ENCODE results near the gene KRT17.

The KRT17 gene

DNA sequence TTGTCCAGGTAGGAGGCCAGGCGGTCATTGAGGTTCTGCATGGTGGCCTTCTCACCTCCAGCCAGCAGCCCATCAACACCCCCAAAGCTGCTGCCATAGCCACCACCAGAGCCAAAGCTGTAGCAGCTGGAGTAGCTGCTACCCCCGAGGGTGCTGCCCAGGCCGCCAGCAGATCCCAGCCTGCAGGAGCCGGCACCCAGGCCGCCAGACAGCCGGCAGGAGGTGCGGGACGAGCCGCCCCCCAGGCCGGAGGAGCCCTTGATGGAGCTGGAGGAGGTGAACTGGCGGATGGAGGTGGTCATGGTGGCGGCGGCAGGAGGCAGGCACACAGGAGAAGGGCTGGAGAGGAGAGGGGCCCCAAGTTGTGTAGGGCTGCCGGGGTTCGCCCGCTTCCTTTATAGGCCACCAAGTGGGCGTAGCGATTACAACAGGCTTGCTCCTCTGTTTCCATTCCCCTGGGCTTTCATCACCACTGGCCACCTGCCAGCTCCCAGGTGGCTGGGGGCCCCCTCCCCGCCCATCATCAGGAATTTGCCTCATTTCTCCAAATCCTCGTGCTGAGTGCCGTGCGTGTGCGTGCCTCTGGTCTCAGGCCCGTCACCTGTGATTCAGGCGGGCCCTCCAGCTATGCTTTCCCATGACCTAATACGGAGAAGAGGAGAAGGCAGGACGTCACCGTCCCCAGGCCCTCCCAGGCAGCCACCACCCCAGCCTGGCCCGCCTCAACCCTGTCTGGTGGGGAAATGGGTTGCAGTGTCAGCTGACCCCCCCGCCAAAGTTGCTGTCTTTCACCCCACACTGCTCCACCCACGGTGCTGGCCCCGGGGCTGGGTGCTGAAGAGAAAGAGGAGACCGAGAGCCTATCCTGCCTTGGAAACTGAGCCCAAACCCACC, at the start of gene KRT17:
TSS of gene KRT17 (minus strand) at position 368 of the 894 bp plus-strand sequence. CDS start at position 302, 66 bp downstream.
- DNase-seq = no peak

DNA sequence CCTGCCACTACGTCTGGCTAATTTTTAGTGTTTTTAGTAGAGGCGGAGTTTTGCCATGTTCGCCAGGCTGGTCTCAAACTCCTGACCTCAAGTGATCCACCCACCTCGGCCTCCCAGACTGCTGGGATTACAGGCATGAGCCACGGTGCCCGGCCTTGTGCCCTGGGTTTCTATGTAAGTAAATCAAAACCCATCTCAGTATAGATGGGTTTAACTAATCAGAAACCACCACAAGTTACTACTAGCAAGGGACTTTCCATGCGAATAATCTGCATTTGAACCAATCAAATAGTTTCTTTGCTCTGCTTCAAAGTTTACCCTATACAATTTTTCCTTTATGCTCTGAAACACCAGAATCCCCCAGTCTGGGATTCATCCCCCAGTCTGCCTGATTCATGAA, 47.8 kb upstream of the KRT17 start:
- DNase-seq = no peak

DNA sequence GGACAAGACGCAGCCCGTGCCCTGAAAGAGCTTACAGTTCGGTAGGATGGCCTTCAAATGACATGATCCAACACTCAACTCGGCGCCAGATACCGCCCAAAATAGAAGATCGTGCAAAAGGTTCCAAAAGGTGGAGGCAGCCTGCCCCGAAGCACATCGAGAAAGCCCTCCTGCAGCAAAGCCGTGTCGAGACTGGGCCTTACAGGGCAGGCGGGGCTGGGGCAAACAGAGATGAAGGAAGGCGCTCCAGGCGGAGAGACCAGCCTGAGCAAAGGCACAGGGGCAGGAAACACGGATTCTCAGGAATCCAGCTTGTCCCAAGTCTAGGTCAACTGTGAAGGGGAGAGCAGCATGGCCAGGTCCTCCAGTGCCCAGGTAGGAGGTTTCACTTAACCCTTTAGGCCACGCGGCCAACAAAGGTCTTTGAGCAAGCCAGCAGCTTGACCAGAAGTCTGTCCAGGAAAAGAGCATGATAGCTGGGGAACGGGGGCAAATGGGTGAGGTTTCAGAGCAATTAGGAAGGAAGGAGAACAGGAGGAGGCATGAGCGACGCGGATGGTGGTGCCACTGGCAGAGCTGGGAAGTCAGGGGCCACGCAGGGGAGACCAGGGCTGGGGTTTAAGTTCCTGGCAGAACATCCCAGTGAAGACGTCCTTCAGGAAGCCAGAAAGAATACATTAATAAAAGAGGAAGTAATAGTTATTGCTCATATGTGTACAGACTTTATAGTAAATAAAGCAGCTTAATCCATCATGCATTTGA, 43.1 kb upstream of the KRT17 start:
- no peak for DNase-seq

DNA sequence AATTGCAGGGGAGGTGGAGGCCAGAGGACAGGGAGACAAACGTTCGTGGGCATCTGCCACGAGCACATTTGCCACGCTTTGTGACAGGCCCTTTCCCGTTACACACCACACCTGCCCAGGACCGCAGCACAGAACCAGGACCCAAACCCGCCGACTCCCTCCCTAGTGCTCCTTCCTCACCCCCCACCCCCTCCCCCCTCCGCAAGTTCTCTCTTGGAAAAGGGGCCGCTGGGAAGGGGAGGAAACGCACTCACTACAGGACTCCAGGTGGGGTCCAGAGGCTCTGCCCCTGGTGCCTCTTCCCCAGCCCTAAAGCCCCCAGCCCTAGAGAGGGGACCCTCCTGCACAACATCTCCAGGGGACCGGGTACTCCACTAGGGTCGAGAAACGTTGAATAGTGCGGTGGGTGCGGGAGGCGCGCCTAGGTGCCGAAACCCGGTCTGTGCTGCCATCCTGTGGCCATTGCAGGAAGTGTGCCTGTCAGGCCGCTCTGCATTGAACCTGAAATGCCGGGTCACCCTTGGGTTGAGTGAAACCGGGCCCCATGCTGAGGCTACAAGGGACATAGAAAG, 42.4 kb upstream of the KRT17 start:
- DNase-seq = peak; percentile 81

DNA sequence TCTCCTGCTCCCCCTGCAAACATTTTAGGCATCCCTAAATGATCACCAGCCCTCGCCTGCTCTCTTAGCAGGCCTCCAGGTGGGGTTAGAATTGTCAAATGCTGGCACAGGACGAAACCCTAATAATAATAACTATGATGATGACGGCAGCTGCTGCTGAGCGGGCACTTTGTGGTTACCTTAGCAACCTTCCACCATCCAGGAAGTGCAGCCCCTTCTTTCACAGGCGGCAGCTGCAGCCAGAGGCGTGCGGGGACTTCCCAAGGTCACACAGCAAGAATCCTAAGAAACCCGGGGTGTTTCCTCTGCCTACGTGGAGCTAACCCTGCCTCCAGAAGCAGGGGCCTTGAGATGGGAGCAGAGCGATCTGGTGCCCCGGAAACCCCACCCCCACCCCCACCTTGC, 41.9 kb upstream of the KRT17 start:
- DNase-seq = peak; percentile 48

DNA sequence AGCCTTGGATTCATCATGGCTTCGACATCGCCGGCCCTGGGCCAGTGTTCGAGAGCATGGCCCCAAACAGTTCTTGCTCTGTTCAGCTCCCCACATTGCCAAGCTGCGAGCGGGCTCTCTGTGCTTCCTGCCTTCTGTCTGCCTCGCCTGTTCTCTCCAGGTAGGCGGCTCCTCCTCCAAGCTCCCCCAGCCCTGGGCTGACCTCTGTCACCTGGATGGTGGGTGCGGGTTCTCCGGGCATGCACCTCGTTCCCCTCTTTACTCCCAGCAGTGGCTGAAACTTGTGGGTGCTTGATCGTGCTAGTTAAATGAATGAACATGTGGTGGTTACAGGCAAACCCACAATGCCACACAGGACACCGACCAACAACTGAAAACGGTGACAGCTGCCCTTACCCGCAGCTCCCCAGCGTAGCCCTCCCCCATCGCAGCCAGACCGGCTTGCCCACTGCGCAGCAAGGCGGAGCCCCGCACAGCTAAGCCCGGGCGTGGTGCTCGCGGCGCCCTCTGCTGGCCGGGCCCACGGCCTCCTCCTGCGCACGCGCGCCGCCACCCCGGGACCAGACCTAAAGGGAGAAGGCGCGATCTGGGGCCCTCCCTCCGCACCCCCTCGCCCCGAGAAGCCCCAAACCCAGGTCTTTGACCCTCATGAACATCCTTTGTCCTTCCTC, 41.3 kb upstream of the KRT17 start:
- peak; percentile 88 for DNase-seq

DNA sequence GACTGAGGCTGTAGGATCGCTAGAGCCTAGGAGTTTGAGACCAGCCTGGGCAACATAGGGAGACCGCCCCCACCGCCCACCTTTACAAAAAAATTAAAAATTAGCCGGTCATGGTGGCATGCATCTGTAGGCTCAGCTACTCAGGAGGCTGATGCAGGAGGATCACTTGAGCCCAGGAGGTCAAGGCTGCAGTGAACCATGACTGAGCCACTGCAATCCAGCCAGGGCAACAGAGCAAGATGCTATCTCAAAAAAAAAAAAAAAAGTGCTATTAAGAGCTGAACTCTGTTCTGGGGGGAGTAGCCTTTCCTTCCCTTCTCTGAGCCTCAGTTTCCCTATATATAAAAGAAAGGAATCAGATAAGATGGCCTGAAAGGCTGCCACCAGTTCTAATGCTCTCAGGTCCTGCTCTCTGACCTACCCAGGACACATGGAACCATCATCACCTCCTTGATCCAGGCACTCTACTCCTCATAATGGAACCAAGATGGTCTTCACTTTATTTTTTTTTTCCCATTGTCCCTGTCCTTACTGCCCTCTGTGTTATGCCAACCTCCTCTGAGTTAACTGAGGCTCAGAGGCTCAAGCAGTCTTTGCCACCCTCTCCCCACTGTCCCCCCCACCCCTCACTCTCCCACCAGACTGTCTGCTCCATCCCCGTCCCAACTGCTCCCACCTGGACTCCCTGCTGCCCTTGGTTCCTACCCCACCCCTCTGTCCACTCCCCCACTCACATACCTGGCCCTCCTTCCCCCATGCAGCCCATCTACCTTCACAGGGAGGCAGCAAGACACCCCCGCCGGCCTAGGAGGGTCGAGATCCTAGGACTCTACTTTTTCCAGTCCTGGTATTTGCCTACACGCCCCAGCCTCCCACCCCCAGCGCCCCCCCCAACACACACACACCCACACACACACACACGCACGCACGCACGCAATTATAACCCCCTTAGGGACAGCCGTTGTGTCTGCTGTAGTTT, 40.5 kb upstream of the KRT17 start:
- no peak for DNase-seq

DNA sequence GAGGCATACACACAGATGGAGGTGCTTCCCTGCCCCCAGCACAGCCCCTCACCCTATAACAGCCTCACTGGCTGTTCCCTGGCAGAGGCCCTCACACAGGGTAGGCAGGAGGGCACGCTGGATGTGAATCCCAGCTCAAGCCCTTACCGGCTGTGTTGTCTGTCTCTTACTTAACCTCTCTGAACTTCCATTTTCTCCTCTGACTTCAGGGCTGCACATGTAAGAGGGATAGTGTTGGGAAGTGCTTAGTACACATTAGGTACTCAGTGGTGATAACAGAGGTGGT, 39.7 kb upstream of the KRT17 start:
- DNase-seq = no peak

DNA sequence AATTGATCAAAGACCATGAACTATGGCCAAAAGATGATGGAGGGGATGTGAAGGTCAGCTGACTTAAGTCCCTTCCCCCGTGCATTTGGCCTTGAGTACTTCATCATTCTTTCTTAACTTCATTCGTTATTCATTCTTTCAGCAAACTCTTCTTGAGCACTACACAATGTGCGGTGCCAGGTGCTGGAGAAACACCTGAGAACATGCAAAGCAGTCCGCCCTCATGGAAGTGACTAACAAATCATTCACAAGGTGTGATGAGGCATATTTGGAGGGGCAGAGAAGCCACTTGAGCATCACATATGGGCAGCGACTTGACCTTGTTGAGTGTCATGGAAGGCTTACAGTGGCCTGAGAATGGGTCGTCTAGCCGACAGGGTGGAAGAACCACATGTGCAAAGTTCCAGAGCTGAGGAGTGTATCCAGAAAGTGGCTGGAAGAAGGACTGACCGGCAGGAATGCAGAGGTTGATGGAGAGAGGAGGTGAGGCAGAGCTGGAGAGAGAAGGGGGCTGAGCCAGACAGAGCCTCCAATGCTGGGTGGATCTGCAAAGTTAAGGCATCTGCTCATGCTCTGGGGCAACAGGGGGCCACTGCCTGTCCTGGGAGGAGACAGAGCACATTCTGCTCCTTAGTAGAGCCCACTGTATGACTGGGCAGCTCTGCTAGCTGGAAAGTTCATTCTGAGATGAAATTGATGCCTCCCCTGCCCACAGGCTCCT, 39.2 kb upstream of the KRT17 start:
- DNase-seq = no peak

DNA sequence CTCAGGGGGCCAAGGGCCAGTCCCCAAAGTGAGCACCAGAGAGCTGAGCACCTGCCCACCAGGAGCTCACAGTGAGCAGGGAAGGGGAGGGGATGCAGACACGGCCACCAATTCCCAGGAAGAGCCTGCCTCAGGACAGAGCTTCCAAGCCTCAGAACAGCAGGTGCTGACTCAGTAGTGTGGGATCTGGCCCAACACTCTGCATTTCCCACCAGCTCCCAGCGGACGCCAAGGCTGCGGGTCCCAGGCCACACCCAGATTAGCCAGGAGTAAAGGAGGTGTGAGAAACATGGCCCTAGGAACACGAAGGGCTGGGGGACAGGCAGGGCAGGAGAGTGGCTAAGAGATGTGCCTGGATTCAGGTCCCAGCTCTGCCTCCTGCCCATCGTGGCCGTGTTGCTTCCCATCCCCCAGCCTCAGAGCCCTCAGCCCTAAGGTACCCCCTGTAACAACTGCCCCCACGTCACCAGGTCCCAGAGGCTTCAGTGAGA, 35.9 kb upstream of the KRT17 start:
- no peak for DNase-seq

DNA sequence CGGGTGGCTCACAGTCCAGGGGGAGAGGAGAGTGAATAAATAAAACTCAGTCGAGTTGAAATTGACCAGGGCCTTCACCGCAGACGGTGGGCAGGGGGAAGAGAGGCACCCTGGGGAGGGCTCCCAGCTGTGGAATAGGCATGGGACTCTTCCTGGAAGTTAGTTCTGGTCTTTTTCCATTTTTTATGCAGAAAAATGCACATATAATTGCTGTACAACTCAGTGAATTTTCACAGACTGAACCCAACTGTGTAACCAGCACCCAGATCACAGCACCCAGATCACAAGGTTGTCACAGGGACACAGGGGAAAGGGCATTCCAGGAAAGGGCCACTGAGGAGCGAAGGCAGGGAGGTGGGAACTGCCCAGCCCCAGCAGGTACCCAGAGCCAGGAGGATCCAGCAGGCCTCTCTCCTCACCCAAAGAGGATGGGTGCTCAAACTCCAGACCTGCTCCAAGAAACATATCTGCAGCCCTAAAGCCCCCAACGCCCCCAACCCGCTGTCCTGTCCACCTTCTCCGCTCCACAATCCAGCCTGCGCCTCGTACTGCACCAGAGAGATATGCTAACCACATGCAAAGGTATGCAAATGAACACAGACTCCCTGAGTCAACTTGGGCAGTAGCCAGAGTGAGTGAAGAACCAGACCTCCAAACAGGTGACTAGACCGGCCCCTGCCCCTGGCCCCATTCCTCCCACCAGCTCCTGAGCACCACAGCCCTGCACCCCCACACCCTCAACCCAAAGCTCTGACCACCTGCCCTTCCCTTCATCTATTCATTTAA, 35.2 kb upstream of the KRT17 start:
- DNase-seq = no peak

DNA sequence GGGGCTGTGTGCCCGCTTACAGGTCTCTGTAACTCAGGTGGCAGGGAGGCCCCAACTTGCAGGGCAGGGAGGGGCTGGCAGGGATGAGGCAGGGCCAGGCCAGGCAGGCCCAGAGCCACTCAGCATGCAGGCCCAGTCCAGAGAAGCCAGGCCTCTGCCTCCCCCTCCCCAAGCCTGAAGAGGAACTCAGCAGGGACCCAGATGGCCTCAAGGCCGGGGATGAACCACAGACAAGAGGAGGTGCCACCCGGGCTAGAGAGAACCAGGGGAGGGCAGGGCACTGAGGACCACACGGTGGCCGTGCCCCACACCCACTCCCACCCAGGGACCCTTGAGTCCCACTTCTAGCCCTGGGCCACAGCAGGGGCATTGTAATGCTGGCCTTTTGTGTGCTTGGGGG, 34.5 kb upstream of the KRT17 start:
- DNase-seq = no peak

DNA sequence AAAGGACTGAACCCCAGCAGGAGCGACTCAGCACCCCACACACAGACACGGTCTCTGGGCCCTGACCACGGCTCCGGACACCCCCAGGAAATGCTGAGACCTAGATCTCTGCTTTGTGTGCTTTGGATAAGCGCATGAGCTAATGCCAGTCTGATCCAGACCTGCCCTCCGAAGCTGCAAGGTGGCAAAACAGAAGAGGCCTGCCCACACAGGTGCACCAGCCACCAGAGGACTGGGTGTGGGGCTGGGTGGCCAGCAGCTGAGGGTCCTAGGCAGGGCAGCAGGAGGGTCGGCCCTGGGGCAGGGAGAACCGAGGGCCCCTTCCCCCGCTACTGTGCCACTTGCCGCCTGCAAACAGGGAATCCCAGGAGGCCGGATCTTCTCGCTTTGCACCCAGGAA, 33.6 kb upstream of the KRT17 start:
- DNase-seq = no peak

DNA sequence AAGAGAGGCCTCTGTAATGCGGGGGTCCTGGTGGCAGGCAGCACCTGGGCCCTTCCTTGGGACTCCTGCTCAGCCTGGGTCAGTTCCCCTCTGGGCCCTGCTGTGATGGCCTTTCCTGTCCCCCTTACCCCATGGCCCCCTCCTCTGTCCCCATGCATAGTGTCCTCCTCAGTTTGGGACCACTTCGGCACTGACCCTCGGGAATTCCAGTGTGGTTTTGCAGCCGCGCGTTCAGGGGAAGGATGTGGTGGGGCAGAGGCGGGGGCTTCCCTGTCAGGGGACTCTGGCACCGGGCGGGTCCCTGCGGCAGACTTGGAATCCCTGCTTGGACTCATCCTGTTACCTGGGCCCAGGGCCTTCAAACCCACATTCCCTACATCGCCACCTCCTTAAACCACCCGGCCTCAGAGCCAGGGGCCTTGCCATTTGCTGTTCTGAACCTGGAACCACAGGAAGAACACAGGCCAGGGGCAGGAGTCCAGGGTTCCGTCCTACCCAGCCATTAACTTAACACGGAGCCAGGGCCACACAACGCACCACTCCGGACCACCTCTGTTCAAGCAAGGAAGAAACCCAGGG, 32.9 kb upstream of the KRT17 start:
- no peak for DNase-seq

DNA sequence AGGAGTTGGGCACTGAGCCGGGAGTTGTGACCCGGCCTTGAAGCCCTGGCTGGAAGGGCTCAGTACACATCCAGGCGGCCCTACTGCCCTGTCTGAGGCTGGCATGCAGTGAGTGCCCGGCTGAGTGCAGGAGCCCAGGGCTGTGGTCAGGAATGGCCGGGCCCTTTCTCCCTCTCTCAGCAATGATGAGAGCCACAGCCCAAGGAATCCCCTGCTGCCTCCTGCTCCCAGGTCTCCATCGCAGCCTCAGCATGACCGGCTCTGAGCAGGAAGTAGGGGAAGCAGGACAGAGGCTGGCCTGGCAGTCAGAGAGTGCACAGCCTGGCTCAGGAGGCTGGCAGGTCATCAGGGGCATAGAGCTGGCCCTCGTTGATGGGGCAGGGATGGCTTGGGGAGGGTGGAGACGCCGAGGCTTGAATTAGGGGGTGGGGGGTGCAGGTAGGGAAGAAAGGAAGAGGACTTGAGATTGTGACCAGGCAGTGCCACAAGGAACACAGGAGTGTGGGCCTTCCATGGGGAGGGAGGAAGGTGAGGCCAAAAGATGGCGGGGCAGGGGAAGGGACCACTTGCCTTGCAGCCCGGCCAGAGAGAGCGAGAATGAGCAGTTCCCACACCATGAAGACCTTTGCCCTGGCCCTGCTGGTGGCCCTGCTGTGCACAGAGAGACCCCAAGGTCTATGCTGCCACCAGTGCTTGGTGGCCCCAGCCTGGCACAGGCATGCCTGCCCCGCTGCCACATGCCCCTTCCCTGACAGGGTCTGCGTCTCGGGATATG, 32.1 kb upstream of the KRT17 start:
- DNase-seq = no peak

DNA sequence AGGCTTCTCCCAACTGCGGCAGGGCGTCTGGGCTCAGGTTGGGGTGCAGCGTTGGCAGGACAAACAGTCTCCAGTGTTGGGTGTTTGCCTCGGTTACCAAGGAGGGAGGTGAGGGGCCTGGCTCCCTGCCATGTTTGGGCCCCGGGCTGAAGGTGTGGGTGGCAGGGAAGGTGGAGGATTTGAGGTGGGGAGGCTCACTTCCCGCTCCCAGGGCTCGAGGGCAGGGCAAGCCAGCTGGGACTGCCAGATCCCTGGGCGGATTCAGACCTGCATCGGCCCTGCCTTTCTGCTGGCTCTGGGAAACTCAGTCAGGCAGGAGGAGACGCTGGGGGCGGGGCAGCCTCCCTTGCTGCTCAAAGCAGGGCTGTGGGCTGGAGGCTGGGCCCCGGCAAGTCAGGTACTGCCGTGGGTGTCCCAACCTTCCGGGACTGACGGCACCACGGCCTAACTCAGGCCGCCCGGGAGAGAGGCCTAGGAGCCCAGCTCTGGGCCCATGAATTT, 31.3 kb upstream of the KRT17 start:
- no peak for DNase-seq

DNA sequence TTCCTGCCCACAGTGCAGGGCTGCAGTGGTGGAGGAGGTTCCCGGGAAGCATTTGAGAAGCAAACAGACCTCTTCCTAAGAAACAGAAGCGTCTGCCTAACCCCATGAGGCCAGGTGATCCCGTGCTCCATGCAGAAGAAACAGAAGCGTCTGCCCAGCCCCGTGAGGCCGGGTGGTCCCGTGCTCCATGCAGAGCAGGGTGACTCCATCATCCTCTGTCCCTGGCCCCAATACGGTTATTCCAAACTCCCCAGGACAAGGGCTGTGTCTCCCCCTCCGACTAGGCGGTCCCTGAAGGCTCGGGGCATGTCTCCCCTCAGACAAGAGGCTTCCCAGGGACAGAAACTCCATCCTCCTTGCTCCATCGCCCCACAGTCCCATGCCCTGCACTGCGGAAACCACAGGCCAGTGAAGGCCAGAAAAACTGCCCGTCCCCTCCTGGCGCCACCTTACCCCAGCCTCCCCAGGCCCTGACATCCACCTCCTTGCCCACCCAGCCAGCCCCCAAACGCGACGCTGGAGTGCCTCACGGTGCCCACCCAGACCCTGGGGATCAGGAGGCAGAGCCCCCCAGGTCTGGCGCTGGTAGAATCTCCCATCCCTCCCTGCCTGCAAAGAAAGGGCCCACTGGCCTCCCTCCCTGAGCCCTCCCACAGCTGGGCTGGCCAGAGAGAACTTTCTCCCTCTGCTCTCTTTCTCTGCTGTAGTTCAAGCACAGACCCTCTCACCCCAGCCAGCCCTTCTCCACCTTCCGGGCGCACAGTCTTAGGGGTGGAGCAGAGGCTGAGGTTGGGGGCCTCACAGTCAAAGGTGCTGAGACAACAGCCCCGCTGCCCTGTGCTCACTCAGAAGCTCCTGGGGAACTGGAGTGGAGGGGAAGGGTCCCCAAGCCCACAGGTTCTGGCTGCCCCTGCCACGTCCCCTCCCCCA, 30.6 kb upstream of the KRT17 start:
- DNase-seq = no peak

Data from midbrain (tissue), 1 donor.